GM12872 (cell line): ENCODE measurements around the gene GPATCH2L.

Experiments used
- CTCF ChIP-seq: IDR thresholded peaks from 3 replicates; pipeline ENCODE4 v1.5.1; 2011; ENCODE audit warnings: low read depth, mild to moderate bottlenecking, low read length, moderate library complexity; ENCODE audit not compliant: insufficient read depth

Gene GPATCH2L

GRCh38 chr14:76260749-76261148 lies 109.0 kb downstream of the GPATCH2L start:
- TF ChIP-seq CTCF, result no peak

GRCh38 chr14:76261371-76261811 lies 109.7 kb downstream of the GPATCH2L start:
- TF ChIP-seq CTCF, result no peak

- TF ChIP-seq CTCF, result no peak
Measured at GRCh38 chr14:76262641-76263040, 110.9 kb downstream of the GPATCH2L start.
